Amygdala (tissue), 56 donors: ENCODE measurements around the gene AADACL3.
"Not testable (repeated sequence)": the region's sequence is repeated elsewhere in the genome, so short reads cannot be mapped to it uniquely, and the experiment has no call there.

Source experiments
- DNase-seq, 56 donors: peaks; one replicate each; lab custom pipeline; 2025; lab: John Stamatoyannopoulos, UW

Gene AADACL3, protein sequence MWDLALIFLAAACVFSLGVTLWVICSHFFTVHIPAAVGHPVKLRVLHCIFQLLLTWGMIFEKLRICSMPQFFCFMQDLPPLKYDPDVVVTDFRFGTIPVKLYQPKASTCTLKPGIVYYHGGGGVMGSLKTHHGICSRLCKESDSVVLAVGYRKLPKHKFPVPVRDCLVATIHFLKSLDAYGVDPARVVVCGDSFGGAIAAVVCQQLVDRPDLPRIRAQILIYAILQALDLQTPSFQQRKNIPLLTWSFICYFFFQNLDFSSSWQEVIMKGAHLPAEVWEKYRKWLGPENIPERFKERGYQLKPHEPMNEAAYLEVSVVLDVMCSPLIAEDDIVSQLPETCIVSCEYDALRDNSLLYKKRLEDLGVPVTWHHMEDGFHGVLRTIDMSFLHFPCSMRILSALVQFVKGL

DNA sequence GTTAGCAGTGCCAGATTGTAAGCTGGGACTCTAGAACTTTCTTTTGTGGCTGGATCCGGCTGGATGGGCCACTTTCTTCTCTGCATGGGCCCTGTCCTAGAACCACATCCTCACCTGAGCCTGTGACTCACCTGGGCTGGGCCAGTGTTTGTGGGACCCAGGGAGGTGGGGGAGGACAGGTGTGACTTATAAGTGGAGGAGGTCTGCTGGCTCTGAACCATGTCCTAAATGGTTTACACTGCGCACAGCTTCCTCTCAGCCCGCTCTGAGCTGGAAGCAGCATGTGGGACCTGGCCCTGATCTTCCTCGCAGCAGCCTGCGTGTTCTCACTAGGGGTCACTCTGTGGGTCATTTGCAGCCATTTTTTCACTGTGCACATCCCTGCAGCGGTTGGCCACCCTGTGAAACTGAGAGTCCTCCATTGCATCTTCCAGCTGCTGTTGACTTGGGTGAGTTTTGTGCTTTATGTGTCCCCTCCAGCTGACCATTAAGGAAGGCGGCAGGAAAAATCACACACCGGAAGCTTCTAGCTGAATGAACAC, at the start of gene AADACL3:
AADACL3 (plus strand) TSS at position 215 of the 542 bp plus-strand sequence; CDS start at position 282, 67 bp downstream.
- no peak for DNase-seq

GRCh38 chr1:12666141-12666735, 49.7 kb upstream of the AADACL3 start:
- DNase-seq: no peak

DNA sequence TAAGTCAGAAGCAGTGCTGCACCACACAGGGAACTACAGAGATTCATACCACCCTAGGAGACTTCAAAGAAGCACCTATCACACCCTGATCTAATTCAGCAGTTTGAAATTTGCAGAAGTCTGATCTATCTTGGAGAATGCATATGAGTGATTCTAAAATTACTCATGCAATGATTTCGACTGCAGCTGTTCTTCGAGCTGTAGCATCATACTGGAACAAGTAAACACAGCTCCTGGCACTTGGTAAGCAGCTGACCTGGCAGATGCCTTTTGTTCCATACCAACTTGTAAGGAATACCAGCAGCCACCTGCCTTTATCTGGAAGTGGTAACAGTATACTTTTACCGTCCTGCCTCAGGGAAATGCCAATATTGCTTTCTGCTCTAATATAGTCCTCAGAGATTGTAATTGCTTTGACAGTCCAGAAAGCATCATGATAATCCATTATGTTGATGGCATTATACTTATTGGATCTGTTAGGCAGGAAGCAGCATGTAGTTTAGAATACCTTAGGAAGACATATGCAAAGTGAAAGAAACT, 46.3 kb upstream of the AADACL3 start:
- DNase-seq: no peak

DNA sequence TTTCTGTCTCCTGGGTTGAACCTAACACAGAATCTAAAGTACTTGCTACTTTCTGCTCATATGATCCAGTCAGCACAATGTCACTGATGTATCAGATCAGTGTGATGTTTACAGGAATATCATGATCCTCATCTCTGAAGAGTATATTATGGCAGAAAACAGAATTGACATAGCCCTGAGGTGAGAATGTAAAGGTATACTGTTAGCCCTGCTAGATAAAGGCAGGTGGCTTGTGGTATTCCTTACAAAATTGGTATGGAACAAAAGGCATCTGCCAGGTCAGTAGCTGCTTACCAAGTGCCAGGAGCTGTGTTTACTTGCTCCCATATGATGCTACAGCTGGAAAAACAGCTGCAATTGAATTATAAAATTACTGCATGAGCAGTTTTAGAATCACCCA, 41.6 kb upstream of the AADACL3 start:
- no peak for DNase-seq

DNA sequence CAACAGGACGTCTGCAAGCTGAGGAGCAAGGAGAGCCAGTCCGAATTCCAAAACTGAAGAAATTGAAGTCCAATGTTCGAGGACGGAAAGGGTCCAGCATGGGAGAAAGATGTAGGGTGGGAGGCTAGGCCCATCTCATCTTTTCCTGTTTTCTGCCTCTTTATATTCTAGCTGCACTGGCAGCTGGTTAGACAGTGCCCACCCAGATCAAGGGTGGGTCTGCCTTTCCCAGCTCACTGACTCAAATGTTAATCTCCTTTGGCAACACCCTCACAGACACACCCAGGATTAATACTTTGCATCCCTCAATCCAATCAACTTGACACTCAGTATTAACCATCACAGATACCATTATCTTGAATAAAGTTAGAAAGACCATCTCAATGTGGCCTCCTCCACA, 39.8 kb upstream of the AADACL3 start:
- DNase-seq: not testable (repeated sequence)

- peak in 11 of 56 donors; percentile 3 to 28 (median 11) for DNase-seq
Observed at GRCh38 chr1:12677565-12677964, 38.3 kb upstream of the AADACL3 start.

DNA sequence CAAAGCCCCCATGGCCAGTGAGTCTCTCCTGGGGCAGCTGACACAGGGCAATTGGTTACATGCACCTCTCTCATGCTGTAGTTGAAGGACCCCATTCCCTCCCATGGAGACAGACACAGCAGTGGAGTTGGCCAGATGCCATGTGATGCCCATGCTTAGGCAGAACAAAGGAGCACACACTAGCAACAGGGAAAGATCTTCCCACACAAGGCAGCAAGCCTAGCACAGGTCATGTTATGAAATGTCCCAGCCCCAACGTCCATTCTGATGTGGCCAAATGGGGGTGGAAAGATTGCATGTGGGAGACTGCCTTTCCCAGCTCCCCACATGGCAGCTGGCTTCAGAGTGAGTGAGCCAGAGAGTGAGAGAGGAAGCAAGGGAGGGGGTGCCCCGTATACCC, 37.6 kb upstream of the AADACL3 start:
- DNase-seq: peak in 1 of 56 donors; percentile 19

GRCh38 chr1:12678820-12679219, 37.1 kb upstream of the AADACL3 start:
- no peak for DNase-seq

GRCh38 chr1:12690156-12690555, 25.8 kb upstream of the AADACL3 start:
- DNase-seq: peak in 8 of 56 donors; percentile 3 to 31 (median 10)

GRCh38 chr1:12692967-12693782, 22.7 kb upstream of the AADACL3 start:
- no peak for DNase-seq

DNA sequence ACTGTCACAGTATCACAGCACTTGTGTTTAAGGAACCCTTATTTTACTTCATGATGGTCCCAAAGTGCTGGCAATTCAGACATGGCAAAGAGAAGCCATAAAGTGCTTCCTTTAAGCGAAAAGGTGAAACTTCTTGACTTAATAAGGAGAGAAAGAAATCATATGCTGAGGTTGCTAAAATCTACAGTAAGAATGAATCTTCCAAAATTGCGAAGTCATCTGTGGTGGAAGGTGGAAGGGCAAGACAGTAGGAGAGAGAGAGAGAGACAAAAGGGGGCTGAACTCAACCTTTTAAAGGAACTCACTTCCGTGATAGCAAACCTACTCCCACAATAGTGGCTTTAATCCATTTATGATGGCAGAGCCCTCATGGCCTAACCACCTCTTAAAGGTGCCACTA, 19.3 kb upstream of the AADACL3 start:
- no peak for DNase-seq

GRCh38 chr1:12697397-12697796, 18.5 kb upstream of the AADACL3 start:
- no peak for DNase-seq

- no peak for DNase-seq
Observed at GRCh38 chr1:12703821-12704451, 12.0 kb upstream of the AADACL3 start.

DNA sequence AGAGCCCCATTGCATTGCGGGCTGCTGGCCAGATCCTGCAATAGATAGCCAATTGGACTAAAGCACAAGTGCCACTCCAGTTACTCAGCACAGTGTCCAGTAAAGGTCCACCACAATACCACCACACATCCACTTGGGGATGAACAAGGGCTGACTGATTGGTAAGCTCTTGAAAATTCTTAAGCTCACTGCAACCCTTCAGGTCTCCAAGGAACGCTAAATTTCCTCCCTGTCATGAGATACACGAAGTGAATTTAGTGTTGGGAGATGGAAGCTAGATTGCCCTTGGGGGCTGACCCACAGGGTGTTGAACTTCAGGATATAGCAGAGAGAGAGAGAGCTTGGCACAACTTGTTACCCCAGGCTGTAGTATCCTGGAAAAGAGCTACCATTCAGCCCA, 9.8 kb upstream of the AADACL3 start:
- no peak for DNase-seq

DNA sequence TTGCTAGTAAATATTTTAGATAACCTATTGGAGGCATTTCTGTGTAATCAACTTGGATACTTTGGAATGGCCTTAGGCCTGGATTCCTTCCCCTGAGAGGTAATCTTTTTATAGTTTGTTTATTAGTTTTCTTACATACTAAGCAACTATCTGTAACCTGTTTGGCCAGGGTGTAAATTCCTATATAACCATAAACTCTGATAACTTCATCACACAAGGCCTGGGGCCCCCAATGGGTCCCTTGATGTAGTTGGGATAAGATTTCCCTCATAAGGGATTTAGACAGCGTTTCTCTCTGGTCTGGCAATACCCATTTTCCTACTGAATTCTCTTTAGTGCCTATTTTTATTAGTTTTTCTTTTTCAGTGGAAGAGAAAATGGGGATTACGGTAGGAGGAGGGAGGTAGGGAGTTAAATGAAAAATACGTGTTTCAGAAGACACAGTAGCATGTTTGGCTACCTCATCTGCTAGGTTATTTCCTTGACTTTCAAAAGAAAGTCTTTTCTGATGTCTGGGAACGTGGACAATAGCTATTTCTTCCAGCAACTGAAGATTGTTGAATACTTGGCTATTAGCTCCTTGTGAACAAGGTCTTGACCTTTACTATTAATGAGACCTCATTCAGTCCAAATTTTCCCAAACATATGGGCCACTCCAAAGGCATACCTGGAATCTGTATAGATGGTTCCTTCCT, 7.4 kb upstream of the AADACL3 start:
- DNase-seq: no peak

- DNase-seq: no peak
Observed at GRCh38 chr1:12709091-12709491, 6.8 kb upstream of the AADACL3 start.

- DNase-seq: no peak
Observed at GRCh38 chr1:12709696-12710095, 6.2 kb upstream of the AADACL3 start.

DNA sequence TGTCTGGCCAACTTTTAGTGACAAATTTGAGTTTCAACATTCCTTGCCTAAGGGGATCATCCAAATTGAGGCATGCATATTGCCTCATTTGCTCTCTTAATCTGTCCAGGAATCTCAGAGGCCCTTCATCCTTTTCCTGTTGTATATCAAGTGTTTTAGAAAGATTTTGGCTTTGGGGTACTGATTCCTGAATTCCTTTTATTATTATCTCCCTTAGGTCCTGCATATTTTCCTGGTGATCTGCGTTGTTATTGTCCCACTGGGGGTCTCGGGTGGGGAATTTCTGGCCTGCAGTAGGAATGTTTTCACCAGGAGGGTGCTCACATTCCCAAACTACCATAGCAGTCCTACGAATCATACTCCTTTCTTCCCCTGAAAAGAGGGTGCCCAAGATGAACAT, 4.4 kb upstream of the AADACL3 start:
- DNase-seq: no peak

GRCh38 chr1:12712076-12712475, 3.8 kb upstream of the AADACL3 start:
- DNase-seq: no peak

GRCh38 chr1:12712929-12713328, 3.0 kb upstream of the AADACL3 start:
- DNase-seq: no peak
